Measurements from ENCODE around the gene DDX50. TPM values are rescaled to one million over a fixed set of nuclear protein-coding genes. Genes with fewer than 3 reads are reported as not detected.

Gene DDX50
- total RNA-seq, 4 donors from 2014 or later, result 35.2 to 43.5 (median 42.4) TPM

DNA sequence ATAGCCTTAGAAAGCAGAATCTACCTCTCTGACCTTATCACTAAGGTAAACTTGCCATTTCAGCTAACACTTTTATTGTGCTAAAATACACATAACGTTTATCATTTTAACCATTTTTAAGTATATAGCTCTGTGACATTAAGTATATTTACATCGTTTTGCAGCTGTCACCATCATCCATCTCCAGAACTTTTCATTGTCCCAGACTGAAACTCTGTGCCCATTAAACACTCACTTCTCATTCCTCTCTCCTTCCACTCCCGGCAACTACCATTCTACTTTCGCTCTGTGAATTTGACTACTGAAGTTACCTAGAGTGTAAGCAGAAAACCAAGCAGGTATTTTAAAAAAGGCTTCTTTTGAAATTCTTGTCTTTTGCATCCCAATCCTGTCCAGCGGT lies 1.3 kb downstream of the DDX50 start:
- TF ChIP-seq, protein P1, sequence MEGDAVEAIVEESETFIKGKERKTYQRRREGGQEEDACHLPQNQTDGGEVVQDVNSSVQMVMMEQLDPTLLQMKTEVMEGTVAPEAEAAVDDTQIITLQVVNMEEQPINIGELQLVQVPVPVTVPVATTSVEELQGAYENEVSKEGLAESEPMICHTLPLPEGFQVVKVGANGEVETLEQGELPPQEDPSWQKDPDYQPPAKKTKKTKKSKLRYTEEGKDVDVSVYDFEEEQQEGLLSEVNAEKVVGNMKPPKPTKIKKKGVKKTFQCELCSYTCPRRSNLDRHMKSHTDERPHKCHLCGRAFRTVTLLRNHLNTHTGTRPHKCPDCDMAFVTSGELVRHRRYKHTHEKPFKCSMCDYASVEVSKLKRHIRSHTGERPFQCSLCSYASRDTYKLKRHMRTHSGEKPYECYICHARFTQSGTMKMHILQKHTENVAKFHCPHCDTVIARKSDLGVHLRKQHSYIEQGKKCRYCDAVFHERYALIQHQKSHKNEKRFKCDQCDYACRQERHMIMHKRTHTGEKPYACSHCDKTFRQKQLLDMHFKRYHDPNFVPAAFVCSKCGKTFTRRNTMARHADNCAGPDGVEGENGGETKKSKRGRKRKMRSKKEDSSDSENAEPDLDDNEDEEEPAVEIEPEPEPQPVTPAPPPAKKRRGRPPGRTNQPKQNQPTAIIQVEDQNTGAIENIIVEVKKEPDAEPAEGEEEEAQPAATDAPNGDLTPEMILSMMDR (IDR thresholded peaks at IDR 0.05; ENCODE audit: low read depth), result no peak

DNA sequence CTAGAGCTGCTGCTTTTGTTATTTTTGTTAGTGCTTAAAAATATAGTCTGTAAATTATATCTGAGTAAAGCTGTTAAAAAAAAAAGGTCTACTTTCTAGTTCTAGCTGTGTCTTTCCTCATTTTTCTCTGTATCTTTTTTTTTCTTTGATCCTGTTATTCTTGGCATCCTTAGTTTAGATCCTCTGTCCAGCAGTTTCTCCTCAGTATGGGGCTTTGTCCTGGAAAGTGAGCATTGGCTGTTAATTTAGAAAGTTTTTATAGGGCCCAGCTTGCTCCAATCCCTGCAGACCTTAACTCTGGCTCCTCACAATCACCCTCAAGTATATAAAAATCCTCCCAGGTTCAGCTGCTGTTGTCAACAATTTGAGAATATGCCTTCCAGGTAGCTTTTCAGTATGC lies 23.5 kb downstream of the DDX50 start:
- TF ChIP-seq, protein P1 (IDR thresholded peaks at IDR 0.05; ENCODE audit: low read depth), result no peak

DNA sequence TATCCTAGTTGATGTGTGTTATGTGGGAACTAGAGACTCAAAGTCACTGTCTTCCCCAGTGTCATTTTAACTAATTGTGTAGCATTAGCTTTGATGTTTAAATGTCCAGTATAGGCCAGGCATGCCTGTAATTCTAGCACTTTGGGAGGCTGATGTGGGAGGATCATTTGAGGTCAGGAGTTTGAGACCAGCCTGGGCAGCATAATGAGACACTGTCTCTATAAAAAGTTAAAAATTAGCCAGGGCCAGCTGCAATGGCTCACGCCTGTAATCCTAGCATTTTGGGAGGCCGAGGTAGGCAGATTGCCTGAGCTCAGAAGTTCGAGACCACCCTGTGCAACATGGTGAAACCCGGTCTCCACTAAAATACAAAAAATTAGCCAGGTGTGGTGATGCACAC lies 24.4 kb downstream of the DDX50 start:
- TF ChIP-seq, protein P1 (IDR thresholded peaks at IDR 0.05; ENCODE audit: low read depth), result no peak

GRCh38 chr10:68934994-68935393 lies 33.9 kb downstream of the DDX50 start:
- TF ChIP-seq, protein P1 (IDR thresholded peaks at IDR 0.05; ENCODE audit: low read depth), result no peak

GRCh38 chr10:68938117-68938516 lies 37.0 kb downstream of the DDX50 start:
- TF ChIP-seq, protein P1 (IDR thresholded peaks at IDR 0.05; ENCODE audit: low read depth), result no peak

GRCh38 chr10:68938884-68939283 lies 37.8 kb downstream of the DDX50 start:
- TF ChIP-seq, protein P1 (IDR thresholded peaks at IDR 0.05; ENCODE audit: low read depth), result no peak

- TF ChIP-seq, protein P1 (IDR thresholded peaks at IDR 0.05; ENCODE audit: low read depth), result no peak
Observed at GRCh38 chr10:68950598-68950997, 49.5 kb downstream of the DDX50 start.
